T-helper 1 cell (primary cell): ENCODE results near the gene LARGE1.

Experiments used
- DNase-seq, 5 donors: peaks; one replicate each; pipeline ENCODE4 v3.0.0-alpha.2; 2012 to 2020

Gene LARGE1

GRCh38 chr22:33817512-33818127, 102.7 kb downstream of the LARGE1 start:
- DNase-seq, result no peak

GRCh38 chr22:33812360-33812977, 107.8 kb downstream of the LARGE1 start:
- no peak for DNase-seq

GRCh38 chr22:33811686-33812085, 108.6 kb downstream of the LARGE1 start:
- no peak for DNase-seq

GRCh38 chr22:33811208-33811607, 109.1 kb downstream of the LARGE1 start:
- no peak for DNase-seq

- DNase-seq, result no peak
These were observed 112.8 kb downstream of the LARGE1 start for GRCh38 chr22:33807470-33807869.

- no peak for DNase-seq
These were observed 114.1 kb downstream of the LARGE1 start for GRCh38 chr22:33806191-33806590.

GRCh38 chr22:33803371-33804282, 116.6 kb downstream of the LARGE1 start:
- DNase-seq, result no peak

GRCh38 chr22:33798401-33798800, 121.9 kb downstream of the LARGE1 start:
- no peak for DNase-seq

- no peak for DNase-seq
These were observed 123.8 kb downstream of the LARGE1 start for GRCh38 chr22:33796494-33796893.

- no peak for DNase-seq
These were observed 126.8 kb downstream of the LARGE1 start for GRCh38 chr22:33793475-33793874.

- no peak for DNase-seq
These were observed 127.4 kb downstream of the LARGE1 start for GRCh38 chr22:33792832-33793231.

- no peak for DNase-seq
These were observed 130.5 kb downstream of the LARGE1 start for GRCh38 chr22:33789690-33790253.

GRCh38 chr22:33788927-33789326, 131.3 kb downstream of the LARGE1 start:
- no peak for DNase-seq

GRCh38 chr22:33787645-33788456, 132.4 kb downstream of the LARGE1 start:
- no peak for DNase-seq

GRCh38 chr22:33786149-33786548, 134.1 kb downstream of the LARGE1 start:
- DNase-seq, result no peak

- DNase-seq, result no peak
These were observed 134.8 kb downstream of the LARGE1 start for GRCh38 chr22:33785283-33785968.

- no peak for DNase-seq
These were observed 138.9 kb downstream of the LARGE1 start for GRCh38 chr22:33781411-33781810.

- no peak for DNase-seq
These were observed 139.6 kb downstream of the LARGE1 start for GRCh38 chr22:33780531-33781136.

GRCh38 chr22:33779243-33779642, 141.0 kb downstream of the LARGE1 start:
- DNase-seq, result no peak

GRCh38 chr22:33776491-33776890, 143.8 kb downstream of the LARGE1 start:
- no peak for DNase-seq

- no peak for DNase-seq
These were observed 145.5 kb downstream of the LARGE1 start for GRCh38 chr22:33774781-33775180.
